C4-2B (cell line): Measurements from ENCODE around the gene MS4A6A.

Source experiments
- ZFX ChIP-seq: fragments of 450-650 bp; IDR thresholded peaks from 2 replicates; pipeline ENCODE4 v1.6.1; 2017
- TF ChIP-seq, protein P1 (sequence below): fragments of 450-650 bp; conservative IDR thresholded peaks from 2 replicates; pipeline ENCODE4 v1.5.1; 2017; ENCODE audit warnings: mild to moderate bottlenecking

DNA sequence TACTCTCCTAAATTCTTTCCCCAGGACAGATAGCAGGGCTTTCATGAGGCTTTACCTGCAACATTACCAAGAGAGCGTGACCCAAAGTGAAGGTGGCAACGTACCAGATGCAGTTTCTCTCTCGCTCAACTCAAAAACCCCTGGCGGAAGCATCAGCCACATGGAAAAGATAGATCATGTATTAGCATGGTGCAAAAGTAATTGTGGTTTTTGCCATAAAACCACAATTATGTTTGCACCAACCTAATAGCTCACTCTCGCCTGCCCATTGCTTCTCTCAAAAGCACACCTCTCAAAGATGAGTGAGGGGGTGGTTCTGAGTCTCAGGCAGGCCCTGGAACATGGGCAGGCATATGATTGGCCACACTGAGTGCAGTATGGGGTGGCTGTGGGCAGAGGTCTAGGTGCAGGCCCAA lies 7.0 kb downstream of the MS4A6A start:
- TF ChIP-seq, protein P1, sequence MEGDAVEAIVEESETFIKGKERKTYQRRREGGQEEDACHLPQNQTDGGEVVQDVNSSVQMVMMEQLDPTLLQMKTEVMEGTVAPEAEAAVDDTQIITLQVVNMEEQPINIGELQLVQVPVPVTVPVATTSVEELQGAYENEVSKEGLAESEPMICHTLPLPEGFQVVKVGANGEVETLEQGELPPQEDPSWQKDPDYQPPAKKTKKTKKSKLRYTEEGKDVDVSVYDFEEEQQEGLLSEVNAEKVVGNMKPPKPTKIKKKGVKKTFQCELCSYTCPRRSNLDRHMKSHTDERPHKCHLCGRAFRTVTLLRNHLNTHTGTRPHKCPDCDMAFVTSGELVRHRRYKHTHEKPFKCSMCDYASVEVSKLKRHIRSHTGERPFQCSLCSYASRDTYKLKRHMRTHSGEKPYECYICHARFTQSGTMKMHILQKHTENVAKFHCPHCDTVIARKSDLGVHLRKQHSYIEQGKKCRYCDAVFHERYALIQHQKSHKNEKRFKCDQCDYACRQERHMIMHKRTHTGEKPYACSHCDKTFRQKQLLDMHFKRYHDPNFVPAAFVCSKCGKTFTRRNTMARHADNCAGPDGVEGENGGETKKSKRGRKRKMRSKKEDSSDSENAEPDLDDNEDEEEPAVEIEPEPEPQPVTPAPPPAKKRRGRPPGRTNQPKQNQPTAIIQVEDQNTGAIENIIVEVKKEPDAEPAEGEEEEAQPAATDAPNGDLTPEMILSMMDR = no peak
- no peak for TF ChIP-seq ZFX
